HG03565 (cell line): ENCODE measurements around the gene C6orf163.

Source experiments
- ATAC-seq: cut with Tn5 transposase; IDR thresholded peaks from one replicate; pipeline ENCODE4 v1.9.1; 2021; ENCODE audit warnings: mild to moderate bottlenecking, moderate library complexity; ENCODE audit not compliant: unreplicated experiment

C6orf163 gene

DNA sequence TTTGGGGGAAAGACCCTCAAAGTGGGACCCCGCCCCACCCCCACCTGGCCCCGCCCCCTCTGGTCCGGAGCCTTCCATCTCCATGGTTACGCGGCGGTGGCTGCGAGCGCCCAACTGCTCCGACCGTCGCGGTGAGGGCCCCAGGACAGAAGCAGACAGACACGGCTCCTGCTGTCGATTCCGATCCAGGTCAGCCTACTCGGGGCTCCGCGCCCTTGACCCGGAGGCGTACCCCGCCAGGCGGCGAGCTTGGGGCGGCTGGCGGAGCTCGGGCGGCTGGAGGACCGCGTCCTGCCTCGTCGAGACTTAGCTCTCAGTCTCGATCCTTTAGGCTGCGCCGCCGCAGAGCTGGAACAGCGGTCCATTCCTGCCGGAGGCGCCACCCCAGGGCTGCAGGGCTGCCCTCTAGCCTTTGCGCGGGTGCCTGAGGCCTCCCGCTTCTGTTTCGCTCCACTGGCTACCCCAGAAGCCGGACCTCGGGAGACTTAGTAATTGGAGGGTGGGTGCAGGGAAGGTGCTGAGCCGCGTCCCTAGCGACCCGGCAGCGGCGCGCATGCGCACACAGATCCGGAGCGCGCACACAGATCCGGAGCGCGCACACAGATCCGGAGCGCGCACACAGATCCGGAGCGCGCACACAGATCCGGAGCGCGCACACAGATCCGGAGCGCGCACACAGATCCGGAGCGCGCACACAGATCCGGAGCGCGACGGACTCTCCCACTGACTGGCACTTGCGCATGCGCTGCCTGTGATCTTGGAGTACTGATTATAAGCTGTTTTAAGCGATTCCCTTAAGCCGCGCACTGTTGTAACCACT is 63.5 kb downstream of the C6orf163 start, which contains the start of gene CFAP206:
Gene CFAP206, plus strand, starts transcription at position 72 of the 820 bp plus-strand sequence. CDS start 1,868 bp downstream, outside the sequence.
- peak; percentile 72 for ATAC-seq

DNA sequence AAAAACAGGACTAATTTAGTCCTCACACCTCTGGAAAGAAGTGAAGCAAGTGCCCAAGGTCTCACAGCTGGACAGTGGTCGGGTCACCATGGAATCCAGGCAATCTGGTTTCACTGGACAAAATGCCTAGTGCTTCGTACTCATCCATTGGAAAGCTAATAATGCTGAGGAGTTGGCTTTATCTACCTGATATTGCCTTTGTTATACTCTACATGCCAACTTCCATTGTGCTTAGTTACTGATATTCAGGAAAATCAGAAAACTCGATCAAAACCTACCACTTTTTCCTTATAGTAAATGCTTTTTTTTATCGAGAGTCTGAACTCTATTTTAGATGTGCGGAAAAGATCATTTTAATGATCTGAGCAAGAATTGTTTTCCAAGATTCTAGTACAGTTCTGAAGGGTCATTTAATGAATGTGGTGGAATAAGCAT is 64.1 kb downstream of the C6orf163 start:
- ATAC-seq = peak; percentile 1
